Measurements from ENCODE around the gene SIGLEC8.

GRCh38 chr19:51448011-51448410, 10.2 kb downstream of the SIGLEC8 start:
- TF ChIP-seq ZNF384 (IDR thresholded peaks at IDR 0.05) (no peak), CTBP1 (IDR thresholded peaks at IDR 0.05; ENCODE audit: borderline replicate concordance) (no peak), SUZ12 (IDR thresholded peaks at IDR 0.05) (no peak), L3MBTL2 (conservative IDR thresholded peaks at IDR 0.05) (no peak), PKNOX1 (IDR thresholded peaks at IDR 0.05) (no peak), FOXA1 (IDR thresholded peaks at IDR 0.05) (no peak), NFRKB (IDR thresholded peaks at IDR 0.05) (no peak), SP1 (IDR thresholded peaks at IDR 0.05) (no peak), BHLHE40 (IDR thresholded peaks at IDR 0.05; ENCODE audit: borderline replicate concordance) (no peak), HDGF (IDR thresholded peaks at IDR 0.05; ENCODE audit: borderline replicate concordance) (no peak), FOXM1 (IDR thresholded peaks at IDR 0.05; ENCODE audit: borderline replicate concordance) (no peak), ELF4 (IDR thresholded peaks at IDR 0.05) (no peak), TARDBP (IDR thresholded peaks at IDR 0.05) (no peak), ARNT (IDR thresholded peaks at IDR 0.05) (no peak)
